ENCODE measurements around the gene OTOS.

DNA sequence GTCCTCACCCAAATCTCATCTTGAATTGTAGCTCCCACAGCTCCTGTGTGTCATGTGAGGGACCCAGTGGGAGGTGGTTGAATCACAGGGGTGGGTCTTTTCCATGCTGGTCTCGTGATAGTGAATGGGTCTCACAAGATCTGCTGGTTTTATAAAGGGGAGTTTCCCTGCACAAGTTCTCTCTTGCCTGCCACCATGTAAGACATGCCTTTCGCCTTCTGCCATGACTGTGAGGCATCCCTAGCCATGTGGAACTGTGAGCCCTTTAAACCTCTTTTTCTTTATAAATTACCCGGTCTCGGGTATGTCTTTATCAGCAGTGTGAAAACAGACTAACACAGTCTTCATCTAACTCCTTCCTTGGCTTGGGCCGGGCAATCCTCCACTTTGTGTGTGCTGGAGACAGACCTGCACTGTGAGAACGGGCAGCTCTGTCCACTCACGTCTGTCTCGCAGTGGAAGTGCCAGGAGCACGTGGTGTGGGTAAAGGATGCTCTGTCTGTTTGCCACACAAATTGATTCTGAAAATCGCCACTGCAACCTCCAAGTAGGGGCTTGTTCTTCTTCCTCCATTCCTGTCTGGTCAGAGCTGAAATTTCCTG is 47.6 kb upstream of the OTOS start:
- TF ChIP-seq, protein P1, sequence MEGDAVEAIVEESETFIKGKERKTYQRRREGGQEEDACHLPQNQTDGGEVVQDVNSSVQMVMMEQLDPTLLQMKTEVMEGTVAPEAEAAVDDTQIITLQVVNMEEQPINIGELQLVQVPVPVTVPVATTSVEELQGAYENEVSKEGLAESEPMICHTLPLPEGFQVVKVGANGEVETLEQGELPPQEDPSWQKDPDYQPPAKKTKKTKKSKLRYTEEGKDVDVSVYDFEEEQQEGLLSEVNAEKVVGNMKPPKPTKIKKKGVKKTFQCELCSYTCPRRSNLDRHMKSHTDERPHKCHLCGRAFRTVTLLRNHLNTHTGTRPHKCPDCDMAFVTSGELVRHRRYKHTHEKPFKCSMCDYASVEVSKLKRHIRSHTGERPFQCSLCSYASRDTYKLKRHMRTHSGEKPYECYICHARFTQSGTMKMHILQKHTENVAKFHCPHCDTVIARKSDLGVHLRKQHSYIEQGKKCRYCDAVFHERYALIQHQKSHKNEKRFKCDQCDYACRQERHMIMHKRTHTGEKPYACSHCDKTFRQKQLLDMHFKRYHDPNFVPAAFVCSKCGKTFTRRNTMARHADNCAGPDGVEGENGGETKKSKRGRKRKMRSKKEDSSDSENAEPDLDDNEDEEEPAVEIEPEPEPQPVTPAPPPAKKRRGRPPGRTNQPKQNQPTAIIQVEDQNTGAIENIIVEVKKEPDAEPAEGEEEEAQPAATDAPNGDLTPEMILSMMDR (conservative IDR thresholded peaks at IDR 0.05; ENCODE audit: low read length) = no peak
- TF ChIP-seq EZH2phosphoT487 (IDR thresholded peaks at IDR 0.05; ENCODE audit: borderline replicate concordance, low read depth, low read length) = no peak
